GM18519 (cell line): ENCODE results near the gene SLC35C1.

Experiments used
- ATAC-seq: cut with Tn5 transposase; IDR thresholded peaks from one replicate; pipeline ENCODE4 v1.9.1; 2021; ENCODE audit warnings: mild to moderate bottlenecking, moderate library complexity; ENCODE audit not compliant: unreplicated experiment, low FRiP score

Gene SLC35C1

GRCh38 chr11:45860764-45861510 is 56.0 kb downstream of the SLC35C1 start:
- no peak for ATAC-seq
